Large intestine (tissue), 12 donors: Measurements from ENCODE around the gene RGS8. TPM values are rescaled to one million over a fixed set of nuclear protein-coding genes. Genes with fewer than 3 reads are reported as not detected.

Experiments
- DNase-seq, 2 donors: peaks; one replicate each; pipeline versions ENCODE4 v3.0.0 to v3.0.0-alpha.2; 2013
- H3K27ac ChIP-seq: one replicate; pipeline ENCODE4 v1.5.1; 2013; ENCODE audit warnings: low read length
- H3K27me3 ChIP-seq: 2 replicates; pipeline ENCODE4 v1.6.1; 2013; ENCODE audit warnings: low read length; ENCODE audit not compliant: control insufficient read depth, insufficient read depth
- H3K36me3 ChIP-seq: 2 replicates; pipeline ENCODE4 v1.6.1; 2013; ENCODE audit warnings: low read length; ENCODE audit not compliant: control insufficient read depth, insufficient read depth
- H3K4me1 ChIP-seq: one replicate; pipeline ENCODE4 v1.6.1; 2013; ENCODE audit warnings: low read length; ENCODE audit not compliant: control insufficient read depth, insufficient read depth
- H3K4me3 ChIP-seq: one replicate; pipeline ENCODE4 v1.5.1; 2013; ENCODE audit warnings: low read length
- H3K9me3 ChIP-seq: one replicate; pipeline ENCODE4 v1.6.1; 2013; ENCODE audit warnings: mild to moderate bottlenecking, low read depth, low read length, moderate library complexity; ENCODE audit not compliant: control insufficient read depth
- WGBS: methylation state at CpG from one replicate; pipeline ENCODE4 v1.1.5; 2013; ENCODE audit warnings: low lambda C conversion rate; ENCODE audit not compliant: insufficient coverage; 5-methylcytosine and 5-hydroxymethylcytosine counted together
- long read RNA-seq, 11 donors: transcript quantifications; one replicate each; lab custom pipeline, GENCODE V29; 2026
- polyA plus RNA-seq: library from polyadenylated mRNA; unstranded; fragments of 120-200 nt; gene quantifications from one replicate; pipeline ENCODE4 v1.2.1, GENCODE V29; 2013

RGS8 gene, protein sequence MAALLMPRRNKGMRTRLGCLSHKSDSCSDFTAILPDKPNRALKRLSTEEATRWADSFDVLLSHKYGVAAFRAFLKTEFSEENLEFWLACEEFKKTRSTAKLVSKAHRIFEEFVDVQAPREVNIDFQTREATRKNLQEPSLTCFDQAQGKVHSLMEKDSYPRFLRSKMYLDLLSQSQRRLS
- 0.19 TPM for polyA plus RNA-seq
- long read RNA-seq, donor 1, result 0 reads
- long read RNA-seq, donor 2, result 0 reads
- long read RNA-seq, donor 3, result 0 reads
- long read RNA-seq, donor 4, result 0 reads
- long read RNA-seq, donor 5, result 0 reads
- long read RNA-seq, donor 6, result 0 reads
- long read RNA-seq, donor 7, result 0 reads
- long read RNA-seq, donor 8, result 0 reads
- long read RNA-seq, donor 9, result 0 reads
- long read RNA-seq, donor 10, result 0 reads
- long read RNA-seq, donor 11, result 0 reads

DNA sequence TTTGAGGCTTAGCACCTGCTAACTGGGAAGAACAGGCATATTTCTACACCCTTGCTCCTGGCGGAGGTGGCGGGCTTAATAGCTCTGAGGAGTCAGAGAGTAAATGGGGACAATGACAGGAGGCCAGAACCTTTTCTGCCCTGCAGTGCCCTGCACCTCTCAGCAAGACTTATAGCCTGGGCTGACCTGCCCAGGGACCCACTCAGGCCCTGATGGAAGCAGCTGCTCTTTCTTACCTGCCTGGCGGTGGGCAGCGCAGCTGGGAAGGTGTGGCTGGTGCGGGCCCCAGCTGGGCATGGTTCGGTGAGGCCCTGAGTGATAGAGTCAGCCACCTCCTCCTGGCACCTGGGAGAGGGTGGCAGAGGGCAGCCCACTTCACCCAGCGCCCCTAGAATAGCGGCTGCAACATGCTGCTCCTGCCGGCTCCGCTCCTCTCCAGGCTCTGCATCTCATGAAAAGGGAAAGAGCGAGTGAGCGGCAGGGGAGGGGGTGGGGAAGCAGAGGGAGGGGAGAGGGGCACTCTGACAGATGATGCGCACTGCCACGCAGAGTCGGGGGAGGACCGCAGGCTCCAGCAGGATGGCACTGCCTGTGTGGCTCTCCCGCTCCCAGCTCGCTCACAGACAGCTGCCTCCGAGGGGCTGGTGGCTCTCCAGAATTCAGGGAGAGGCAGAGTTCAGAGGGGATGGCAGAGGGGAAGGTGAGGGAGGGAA lies at the start of gene RGS8:
Gene RGS8, minus strand, starts transcription at position 472 of the 713 bp plus-strand sequence. CDS start 14,938 bp downstream, outside the sequence.
- Histone ChIP-seq H3K36me3 (no peaks in the 10 kb centered on the region), H3K4me3 (no peak within 1 kb of the TSS), H3K9me3 (no peaks in the 10 kb centered on the region), H3K27me3 (peaks cover 17% of the 10 kb centered on the region), H3K27ac (no peak within 1 kb of the TSS), H3K4me1 (peaks cover 5% of the 10 kb centered on the region)
- WGBS, result no CpG with 5 or more reads among the region's 19 CpGs
- no peak for DNase-seq

DNA sequence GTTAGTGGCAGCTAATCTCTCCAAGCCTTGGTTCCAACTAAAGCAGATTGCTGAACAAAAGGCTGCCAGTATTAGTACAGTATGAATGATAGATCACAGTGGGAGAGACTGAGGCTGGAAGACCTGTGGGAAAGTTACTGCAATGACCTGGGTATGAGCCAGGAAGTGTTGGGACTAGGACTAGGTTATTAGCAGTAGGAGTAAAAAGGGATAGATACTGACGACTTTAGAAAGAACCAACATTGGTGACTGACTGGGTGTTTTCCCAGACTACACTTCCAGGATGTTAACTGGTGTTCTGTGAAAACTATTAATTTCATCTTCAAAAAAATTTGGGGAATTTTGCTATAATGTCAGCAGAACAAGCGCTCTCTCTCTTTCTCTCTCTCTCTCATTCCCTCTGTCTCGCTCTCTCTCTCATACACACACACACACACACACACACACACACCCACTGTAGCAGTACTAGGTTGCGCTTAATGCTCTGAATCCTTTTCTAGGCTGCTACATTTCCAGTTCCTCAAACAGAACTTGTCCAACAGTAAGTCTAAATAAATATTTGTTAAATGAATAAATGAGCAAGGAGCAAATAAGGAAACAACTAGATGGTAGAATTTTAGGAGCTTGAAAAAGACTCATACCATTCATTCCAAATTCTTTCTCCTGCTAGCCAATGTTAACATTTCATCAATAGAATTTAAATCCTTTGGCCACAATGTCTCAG lies 47.6 kb upstream of the RGS8 start:
- Histone ChIP-seq H3K27ac (no peak overlapping the region), H3K36me3 (no peaks in the 10 kb centered on the region), H3K4me3 (no peak overlapping the region), H3K4me1 (no peaks in the 10 kb centered on the region), H3K9me3 (no peaks in the 10 kb centered on the region), H3K27me3 (peaks cover 5% of the 10 kb centered on the region)
- WGBS, result 100% methylated on average over 2 of the region's 4 CpGs
- DNase-seq, result no peak

DNA sequence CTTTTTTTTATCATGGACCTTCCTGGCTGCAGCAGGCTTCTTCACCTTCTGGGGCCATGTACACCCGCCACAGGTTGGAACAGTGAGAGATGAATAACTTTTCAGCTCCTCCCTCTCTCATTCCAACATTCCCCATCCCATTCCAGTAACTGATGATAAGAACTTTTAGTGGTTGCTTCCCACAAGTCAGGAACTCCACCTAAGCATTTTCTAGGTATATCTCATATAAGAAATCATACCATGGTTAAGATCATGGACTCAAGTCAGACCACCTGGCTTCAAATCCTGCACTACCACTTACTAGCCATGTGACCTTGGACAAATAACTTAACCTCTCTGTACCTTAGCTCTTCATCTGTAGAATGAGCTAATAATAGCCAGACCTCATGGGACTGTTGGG lies 42.5 kb upstream of the RGS8 start:
- H3K4me3 ChIP-seq, result no peak overlapping the region
- no CpG with 5 or more reads among the region's 1 CpG for WGBS
- H3K9me3 ChIP-seq, result no peaks in the 10 kb centered on the region

DNA sequence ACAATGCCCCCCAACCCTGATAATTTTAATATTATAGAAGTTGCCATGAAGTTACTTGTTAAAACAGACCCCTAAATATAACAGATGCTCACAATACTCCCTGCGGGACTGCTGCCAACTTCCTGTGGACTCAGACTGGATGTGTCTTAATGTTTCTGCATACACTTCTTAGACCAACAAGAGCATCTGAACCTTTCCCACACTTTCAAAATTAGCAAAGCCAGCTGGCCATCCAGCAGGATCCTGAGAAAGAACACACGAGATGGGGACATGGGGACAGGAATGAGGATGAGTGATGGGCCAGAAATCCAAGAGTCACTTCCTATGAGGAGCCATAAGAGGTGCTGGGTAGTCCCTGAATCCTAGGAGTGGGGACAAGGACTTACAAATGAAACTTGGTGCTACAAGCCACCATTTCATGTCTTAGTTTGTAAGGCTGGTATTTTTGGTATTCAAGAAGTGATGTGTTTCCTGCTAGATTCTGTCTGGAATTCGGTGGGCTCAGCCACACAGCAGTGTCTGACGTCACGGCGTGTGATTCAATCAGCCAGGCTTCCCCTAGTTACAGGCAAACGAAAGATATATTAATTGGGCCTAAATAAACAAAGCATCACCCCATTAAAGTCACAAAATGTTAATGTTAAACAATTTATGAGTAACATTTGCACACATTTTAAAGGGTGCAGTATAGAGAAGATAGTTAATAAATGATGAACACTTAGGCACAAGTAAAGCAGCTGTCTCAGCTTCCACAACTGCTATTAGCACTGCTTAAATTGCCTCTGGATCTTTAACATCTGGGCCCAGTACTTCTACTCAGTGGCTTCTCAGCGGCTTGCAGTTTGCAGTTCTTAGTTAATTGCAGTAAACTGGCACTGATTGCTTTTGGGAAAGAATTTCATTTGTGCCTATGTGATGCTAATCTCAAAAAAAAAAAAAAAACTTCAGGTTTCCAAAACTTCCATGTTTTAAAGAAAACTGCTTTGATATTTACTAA lies 41.2 kb upstream of the RGS8 start:
- Histone ChIP-seq H3K27ac (peak overlapping the region; percentile 30), H3K27me3 (no peaks in the 10 kb centered on the region), H3K4me3 (no peak overlapping the region), H3K4me1 (no peaks in the 10 kb centered on the region), H3K36me3 (no peaks in the 10 kb centered on the region), H3K9me3 (no peaks in the 10 kb centered on the region)
- DNase-seq, result peak in 1 of 2 donors; percentile 14
- WGBS, result no CpG with 5 or more reads among the region's 8 CpGs

More for the DNA sequence above, 42.5 kb upstream of the RGS8 start:
- Histone ChIP-seq H3K4me1 (no peaks in the 10 kb centered on the region), H3K36me3 (no peaks in the 10 kb centered on the region), H3K27me3 (peaks cover 3% of the 10 kb centered on the region), H3K27ac (no peak overlapping the region)
- DNase-seq, result no peak

DNA sequence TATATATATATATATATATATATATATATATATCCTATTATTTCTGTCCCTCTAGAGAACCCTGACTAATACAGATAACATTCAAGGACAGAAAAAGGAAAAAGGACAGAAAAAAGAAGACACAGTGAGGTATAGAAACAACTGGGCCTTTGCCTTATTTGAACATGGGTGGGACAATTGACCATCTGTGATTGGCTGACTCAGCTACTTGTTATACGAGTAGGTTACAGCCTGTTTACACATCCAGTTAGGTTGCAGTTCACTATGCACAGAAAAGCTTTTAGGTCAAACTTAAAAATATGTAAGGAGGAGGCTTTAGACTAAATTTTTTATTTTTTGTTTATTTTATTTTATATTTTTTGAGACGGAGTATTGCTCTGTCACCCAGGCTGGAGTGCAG lies 39.8 kb upstream of the RGS8 start:
- Histone ChIP-seq H3K36me3 (no peaks in the 10 kb centered on the region), H3K27ac (no peak overlapping the region), H3K4me3 (no peak overlapping the region), H3K27me3 (no peaks in the 10 kb centered on the region), H3K9me3 (no peaks in the 10 kb centered on the region), H3K4me1 (no peaks in the 10 kb centered on the region)
- no CpG with 5 or more reads among the region's 2 CpGs for WGBS
- no peak for DNase-seq

DNA sequence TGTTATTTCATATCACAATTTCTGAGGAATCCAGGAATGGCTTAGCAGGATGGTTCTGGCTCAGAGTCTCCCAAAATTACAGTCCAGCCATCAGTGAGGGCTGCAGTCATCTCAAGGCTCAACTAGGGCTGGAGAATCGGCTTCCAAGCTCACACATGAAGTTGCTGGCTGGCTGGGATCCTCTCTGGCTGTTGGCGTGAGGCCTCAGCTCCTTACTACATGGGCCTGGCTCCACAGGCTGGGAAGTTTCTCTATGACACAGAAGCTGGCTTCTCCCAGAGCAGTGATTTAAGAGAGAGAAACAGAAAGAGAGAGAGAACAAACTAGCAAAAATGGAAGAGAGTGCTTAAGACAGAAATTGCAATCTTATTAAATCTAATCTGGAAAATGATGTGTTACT lies 38.8 kb upstream of the RGS8 start:
- H3K4me3 ChIP-seq, result no peak overlapping the region
- H3K27ac ChIP-seq, result no peak overlapping the region
- no CpG with 5 or more reads among the region's 2 CpGs for WGBS
- no peaks in the 10 kb centered on the region for H3K27me3 ChIP-seq
- H3K4me1 ChIP-seq, result no peaks in the 10 kb centered on the region
- H3K36me3 ChIP-seq, result no peaks in the 10 kb centered on the region
- peak in 1 of 2 donors; percentile 11 for DNase-seq
- no peaks in the 10 kb centered on the region for H3K9me3 ChIP-seq

DNA sequence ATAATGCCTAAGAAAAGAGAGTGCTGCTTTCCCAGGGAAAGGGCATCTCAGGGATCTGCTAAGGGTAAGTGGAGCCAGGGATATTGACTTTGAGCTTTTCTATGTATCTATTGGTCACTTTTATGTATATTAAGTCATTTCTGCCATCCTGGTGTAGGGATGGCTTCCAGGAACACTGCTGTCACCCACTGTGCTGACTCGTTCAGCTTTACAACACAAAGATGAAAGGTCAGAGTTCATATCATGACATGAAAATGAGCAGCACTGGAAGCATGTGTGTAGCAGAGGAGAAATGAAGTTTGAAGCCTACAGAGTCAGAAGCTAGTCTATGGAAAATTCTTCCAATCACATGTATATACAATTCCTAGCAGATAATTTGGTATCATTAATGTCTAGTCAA lies 37.1 kb upstream of the RGS8 start:
- no peaks in the 10 kb centered on the region for H3K9me3 ChIP-seq
- no peak overlapping the region for H3K4me3 ChIP-seq
- H3K36me3 ChIP-seq, result no peaks in the 10 kb centered on the region
- H3K27me3 ChIP-seq, result no peaks in the 10 kb centered on the region
- H3K27ac ChIP-seq, result no peak overlapping the region
- DNase-seq, result no peak
- H3K4me1 ChIP-seq, result no peaks in the 10 kb centered on the region
- WGBS, result no CpG with 5 or more reads among the region's 1 CpG

DNA sequence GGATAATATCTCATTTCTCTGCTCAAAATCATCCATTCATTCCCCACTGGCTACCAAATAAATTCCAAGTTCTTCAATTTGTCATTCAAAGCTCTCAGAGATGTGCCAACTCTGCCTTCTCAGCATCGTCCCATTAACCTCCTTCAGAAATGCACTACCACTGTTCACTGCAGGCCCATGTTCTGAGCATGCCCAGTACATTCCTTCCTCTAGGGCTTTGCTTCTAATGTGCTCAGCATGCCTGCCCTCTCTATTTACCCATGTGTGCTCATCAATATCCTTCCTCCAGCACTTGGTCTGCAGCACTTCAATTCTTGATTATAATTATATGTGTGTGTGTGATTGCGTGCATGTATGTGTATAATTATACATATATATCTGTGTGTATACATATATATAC lies 36.1 kb upstream of the RGS8 start:
- Histone ChIP-seq H3K9me3 (no peaks in the 10 kb centered on the region), H3K4me1 (no peaks in the 10 kb centered on the region), H3K4me3 (no peak overlapping the region), H3K27ac (no peak overlapping the region), H3K36me3 (no peaks in the 10 kb centered on the region), H3K27me3 (no peaks in the 10 kb centered on the region)
- DNase-seq, result no peak
- WGBS, result no CpG with 5 or more reads among the region's 2 CpGs

DNA sequence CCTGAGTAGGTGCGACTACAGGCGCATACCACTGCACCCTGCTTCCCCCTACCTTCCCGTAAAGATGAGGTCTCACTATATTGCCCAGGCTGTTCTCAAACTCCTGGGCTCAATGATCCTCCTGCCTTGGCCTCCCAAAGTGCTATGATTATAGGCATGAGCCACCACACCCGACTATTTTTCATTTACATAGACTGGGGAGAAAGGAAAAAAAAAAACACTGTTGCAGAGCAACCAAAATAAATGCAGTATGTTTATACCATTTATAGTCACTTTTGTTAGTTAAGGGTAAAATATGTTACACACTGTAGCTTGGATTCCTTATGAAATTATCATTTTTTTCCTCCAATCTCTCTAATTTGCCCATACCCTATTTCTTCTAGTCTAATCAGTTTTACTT lies 35.2 kb upstream of the RGS8 start:
- WGBS, result no CpG with 5 or more reads among the region's 4 CpGs
- Histone ChIP-seq H3K27ac (no peak overlapping the region), H3K4me1 (no peaks in the 10 kb centered on the region), H3K36me3 (no peaks in the 10 kb centered on the region), H3K4me3 (no peak overlapping the region), H3K27me3 (no peaks in the 10 kb centered on the region), H3K9me3 (no peaks in the 10 kb centered on the region)
- DNase-seq, result no peak
